K562 (cell line): ENCODE measurements around the gene ACSF3. TPM values are rescaled to one million over a fixed set of nuclear protein-coding genes. Genes with fewer than 3 reads are reported as not detected.

Experiments
- BRF1 ChIP-seq: IDR thresholded peaks from 3 replicates; pipeline ENCODE4 v1.6.1; 2011; ENCODE audit warnings: borderline replicate concordance, mild to moderate bottlenecking; ENCODE audit not compliant: insufficient read length; ENCODE audit errors: extremely low read depth
- DPF2 ChIP-seq: fragments of 450-650 bp; IDR thresholded peaks from 2 replicates; pipeline ENCODE4 v1.6.1; 2016
- HDAC6 ChIP-seq: IDR thresholded peaks from 2 replicates; pipeline ENCODE4 v1.6.1; 2012; ENCODE audit warnings: low read depth, mild to moderate bottlenecking, control low read depth, inconsistent platforms, low read length, moderate library complexity
- NEUROD1 ChIP-seq: fragments of 150-350 bp; IDR thresholded peaks from 2 replicates; pipeline ENCODE4 v1.6.1; 2014; ENCODE audit warnings: borderline replicate concordance, low read length, low read depth; ENCODE audit not compliant: partially characterized antibody
- ZNF583 ChIP-seq: fragments of 250-450 bp; sonication (Bioruptor Pico); IDR thresholded peaks from 2 replicates; pipeline ENCODE4 v1.4.0; 2020
- polyA plus RNA-seq, 8 experiments: library from polyadenylated mRNA; depleted of rRNA in 4 of 8; stranded (reverse) in 5 of 8; unstranded in 3 of 8; fragments of >200 nt; fragmentation: Nextera tagmentation in 2 of 8; fragmentation: Illumina TruSeq in 1 of 8; extraction: Ambion mirVana in 2 of 8; extraction: Trizol in 1 of 8; gene quantifications; 2 replicates each; pipeline versions ENCODE4 v1.2.1 to v1.2.3, GENCODE V29; 2011 to 2014; ENCODE audit warnings: inconsistent platforms in 1 of 8, missing spikeins in 1 of 8
- total RNA-seq, 7 experiments: library from RNA; depleted of rRNA in 6 of 7; stranded (reverse); fragments of >200 nt in 6 of 7; fragmentation: Illumina TruSeq in 2 of 7; extraction: Trizol in 2 of 7; gene quantifications; 2 replicates each; pipeline versions ENCODE4 v1.2.1 to v1.2.3, GENCODE V29; 2011 to 2021; ENCODE audit warnings: low replicate concordance in 1 of 7
- TF ChIP-seq, protein P1 (sequence below): fragments of 450-650 bp; IDR thresholded peaks from 2 replicates; pipeline ENCODE4 v1.6.1; 2016; ENCODE audit warnings: low read depth

ACSF3 gene
- total and polyA plus RNA-seq, 9 of the 15 experiments (the other 6 are each of a cell fraction or from before 2014, with no cell fraction given) = 0.77 to 32.8 (median 14.7) TPM

DNA sequence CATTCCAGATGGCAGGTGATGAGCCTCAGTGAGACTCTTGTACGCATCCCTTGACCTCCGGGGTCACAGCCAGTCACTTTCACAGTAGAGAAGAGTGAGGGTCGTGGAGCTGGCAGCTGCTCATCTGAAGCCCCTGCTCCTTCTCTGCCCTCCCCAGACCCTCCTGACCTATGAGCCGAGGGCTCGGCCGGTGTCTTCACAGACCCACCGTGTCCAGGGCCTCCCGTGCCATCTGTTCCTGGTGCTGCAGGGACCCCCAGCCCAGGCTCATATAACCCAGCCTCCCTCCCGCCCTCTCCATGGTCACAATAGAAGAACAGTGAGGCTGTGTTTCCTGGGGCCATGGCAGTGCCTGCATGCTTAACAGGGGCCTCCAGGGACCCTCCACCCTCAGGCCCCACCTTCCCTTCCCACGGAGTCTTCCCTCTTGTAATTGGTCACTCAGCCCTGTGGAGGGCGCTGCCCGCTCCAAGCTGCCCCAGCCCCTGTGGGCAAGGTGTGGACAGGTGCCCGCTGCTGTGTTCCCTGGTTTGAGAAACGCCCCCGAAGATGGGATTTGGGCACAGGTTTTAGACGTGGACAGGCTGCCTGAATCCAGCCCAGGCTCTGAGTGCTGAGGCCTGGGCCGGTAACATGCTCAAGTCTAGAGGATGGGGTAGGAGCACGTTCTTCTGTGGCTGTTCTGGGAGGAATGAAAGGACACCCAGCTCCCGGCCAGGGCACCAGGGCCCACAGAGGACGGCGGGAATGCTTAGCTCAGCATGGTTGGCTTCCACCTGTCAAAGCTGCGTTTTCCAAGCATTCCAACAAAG, 38.7 kb downstream of the ACSF3 start (continued):
- TF ChIP-seq BRF1 = no peak
- TF ChIP-seq, protein P1, sequence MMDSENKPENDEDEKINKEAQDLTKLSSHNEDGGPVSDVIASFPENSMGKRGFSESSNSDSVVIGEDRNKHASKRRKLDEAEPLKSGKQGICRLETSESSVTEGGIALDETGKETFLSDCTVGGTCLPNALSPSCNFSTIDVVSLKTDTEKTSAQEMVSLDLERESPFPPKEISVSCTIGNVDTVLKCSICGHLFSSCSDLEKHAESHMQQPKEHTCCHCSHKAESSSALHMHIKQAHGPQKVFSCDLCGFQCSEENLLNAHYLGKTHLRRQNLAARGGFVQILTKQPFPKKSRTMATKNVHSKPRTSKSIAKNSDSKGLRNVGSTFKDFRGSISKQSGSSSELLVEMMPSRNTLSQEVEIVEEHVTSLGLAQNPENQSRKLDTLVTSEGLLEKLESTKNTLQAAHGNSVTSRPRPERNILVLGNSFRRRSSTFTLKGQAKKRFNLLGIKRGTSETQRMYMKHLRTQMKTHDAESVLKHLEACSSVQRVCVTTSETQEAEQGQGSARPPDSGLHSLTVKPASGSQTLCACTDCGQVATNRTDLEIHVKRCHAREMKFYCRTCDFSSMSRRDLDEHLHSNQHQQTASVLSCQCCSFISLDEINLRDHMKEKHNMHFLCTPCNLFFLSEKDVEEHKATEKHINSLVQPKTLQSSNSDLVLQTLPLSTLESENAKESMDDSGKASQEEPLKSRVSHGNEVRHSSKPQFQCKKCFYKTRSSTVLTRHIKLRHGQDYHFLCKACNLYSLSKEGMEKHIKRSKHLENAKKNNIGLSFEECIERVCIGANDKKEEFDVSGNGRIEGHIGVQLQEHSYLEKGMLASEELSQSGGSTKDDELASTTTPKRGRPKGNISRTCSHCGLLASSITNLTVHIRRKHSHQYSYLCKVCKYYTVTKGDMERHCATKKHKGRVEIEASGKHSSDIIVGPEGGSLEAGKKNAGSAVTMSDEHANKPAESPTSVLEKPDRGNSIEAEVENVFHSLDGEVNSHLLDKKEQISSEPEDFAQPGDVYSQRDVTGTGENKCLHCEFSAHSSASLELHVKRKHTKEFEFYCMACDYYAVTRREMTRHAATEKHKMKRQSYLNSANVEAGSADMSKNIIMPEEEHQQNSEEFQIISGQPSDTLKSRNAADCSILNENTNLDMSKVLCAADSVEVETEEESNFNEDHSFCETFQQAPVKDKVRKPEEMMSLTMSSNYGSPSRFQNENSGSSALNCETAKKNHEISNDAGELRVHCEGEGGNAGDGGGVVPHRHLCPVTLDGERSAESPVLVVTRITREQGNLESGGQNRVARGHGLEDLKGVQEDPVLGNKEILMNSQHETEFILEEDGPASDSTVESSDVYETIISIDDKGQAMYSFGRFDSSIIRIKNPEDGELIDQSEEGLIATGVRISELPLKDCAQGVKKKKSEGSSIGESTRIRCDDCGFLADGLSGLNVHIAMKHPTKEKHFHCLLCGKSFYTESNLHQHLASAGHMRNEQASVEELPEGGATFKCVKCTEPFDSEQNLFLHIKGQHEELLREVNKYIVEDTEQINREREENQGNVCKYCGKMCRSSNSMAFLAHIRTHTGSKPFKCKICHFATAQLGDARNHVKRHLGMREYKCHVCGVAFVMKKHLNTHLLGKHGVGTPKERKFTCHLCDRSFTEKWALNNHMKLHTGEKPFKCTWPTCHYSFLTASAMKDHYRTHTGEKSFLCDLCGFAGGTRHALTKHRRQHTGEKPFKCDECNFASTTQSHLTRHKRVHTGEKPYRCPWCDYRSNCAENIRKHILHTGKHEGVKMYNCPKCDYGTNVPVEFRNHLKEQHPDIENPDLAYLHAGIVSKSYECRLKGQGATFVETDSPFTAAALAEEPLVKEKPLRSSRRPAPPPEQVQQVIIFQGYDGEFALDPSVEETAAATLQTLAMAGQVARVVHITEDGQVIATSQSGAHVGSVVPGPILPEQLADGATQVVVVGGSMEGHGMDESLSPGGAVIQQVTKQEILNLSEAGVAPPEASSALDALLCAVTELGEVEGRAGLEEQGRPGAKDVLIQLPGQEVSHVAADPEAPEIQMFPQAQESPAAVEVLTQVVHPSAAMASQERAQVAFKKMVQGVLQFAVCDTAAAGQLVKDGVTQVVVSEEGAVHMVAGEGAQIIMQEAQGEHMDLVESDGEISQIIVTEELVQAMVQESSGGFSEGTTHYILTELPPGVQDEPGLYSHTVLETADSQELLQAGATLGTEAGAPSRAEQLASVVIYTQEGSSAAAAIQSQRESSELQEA = no peak
- TF ChIP-seq HDAC6 = no peak
- no peak for TF ChIP-seq NEUROD1
- no peak for TF ChIP-seq ZNF583
- no peak for TF ChIP-seq DPF2
